GM12801 (cell line): Measurements from ENCODE around the gene APBB2.

Experiments used
- TF ChIP-seq, protein P1 (sequence below): IDR thresholded peaks from one replicate; pipeline ENCODE4 v1.5.1; 2011; ENCODE audit warnings: control low read depth; ENCODE audit not compliant: insufficient read length; ENCODE audit errors: extremely low read depth

The APBB2 gene

GRCh38 chr4:41141900-41142299 lies 72.4 kb downstream of the APBB2 start:
- TF ChIP-seq, protein P1, sequence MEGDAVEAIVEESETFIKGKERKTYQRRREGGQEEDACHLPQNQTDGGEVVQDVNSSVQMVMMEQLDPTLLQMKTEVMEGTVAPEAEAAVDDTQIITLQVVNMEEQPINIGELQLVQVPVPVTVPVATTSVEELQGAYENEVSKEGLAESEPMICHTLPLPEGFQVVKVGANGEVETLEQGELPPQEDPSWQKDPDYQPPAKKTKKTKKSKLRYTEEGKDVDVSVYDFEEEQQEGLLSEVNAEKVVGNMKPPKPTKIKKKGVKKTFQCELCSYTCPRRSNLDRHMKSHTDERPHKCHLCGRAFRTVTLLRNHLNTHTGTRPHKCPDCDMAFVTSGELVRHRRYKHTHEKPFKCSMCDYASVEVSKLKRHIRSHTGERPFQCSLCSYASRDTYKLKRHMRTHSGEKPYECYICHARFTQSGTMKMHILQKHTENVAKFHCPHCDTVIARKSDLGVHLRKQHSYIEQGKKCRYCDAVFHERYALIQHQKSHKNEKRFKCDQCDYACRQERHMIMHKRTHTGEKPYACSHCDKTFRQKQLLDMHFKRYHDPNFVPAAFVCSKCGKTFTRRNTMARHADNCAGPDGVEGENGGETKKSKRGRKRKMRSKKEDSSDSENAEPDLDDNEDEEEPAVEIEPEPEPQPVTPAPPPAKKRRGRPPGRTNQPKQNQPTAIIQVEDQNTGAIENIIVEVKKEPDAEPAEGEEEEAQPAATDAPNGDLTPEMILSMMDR, result no peak

DNA sequence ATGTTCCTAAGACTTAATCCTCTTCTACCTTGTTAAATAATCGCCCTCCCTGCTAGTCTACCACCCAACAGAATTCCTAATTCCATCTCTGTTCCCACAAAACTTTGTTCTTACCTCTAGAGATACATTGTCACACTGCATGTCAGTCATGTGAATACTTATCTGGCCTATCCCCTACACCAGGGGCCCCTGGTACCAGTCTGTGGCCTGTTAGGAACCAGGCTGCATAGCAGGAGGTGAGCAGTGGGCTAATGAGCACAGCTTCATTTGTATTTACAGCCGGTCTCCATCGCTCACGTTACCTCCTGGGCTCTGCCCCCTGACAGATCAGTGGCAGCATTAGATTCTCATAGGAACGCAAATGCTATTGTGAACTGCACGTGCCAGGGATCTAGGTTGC lies 73.9 kb downstream of the APBB2 start:
- TF ChIP-seq, protein P1, result no peak

- TF ChIP-seq, protein P1, result no peak
These were observed 76.5 kb downstream of the APBB2 start for GRCh38 chr4:41137879-41138278.

GRCh38 chr4:41136456-41136855 lies 77.9 kb downstream of the APBB2 start:
- TF ChIP-seq, protein P1, result no peak

DNA sequence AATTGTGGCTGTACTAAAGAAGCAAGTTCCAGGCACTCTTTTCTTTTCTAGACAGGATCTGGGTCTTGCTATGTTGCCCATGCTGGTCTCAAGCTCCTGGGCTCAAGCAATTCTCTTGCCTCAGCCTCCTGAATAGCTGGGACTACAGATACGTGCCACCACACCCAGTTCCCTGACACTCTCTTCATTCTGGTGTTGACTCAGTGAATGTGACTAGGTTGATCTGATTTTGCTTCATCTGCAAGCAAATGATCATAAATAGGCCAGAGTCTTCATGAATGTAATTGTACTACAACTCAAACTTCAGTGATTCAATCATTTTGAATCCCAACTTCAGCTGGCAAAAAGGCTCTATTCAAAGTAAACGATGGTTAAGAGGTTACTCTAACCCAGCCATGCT lies 78.5 kb downstream of the APBB2 start:
- TF ChIP-seq, protein P1, result no peak

GRCh38 chr4:41134581-41134980 lies 79.8 kb downstream of the APBB2 start:
- TF ChIP-seq, protein P1, result no peak

- TF ChIP-seq, protein P1, result no peak
These were observed 80.8 kb downstream of the APBB2 start for GRCh38 chr4:41133454-41134018.
